GM23338 (cell line): ENCODE results near the gene CST9. TPM values are rescaled to one million over a fixed set of nuclear protein-coding genes. Genes with fewer than 3 reads are reported as not detected.

Experiments
- ATAC-seq: fragments of 200-7000 bp; cut with Tn5 transposase; 3 replicates; pipeline ENCODE4 v1.9.1; 2020
- DNase-seq: peaks from one replicate; pipeline ENCODE4 v3.0.0-alpha.2; 2015; ENCODE audit warnings: low spot score
- H2AFZ ChIP-seq: fragments of 200-600 bp; sonication (generic); 2 replicates; pipeline ENCODE4 v1.8.0; 2016; ENCODE audit warnings: antibody characterized with exemption, mild to moderate bottlenecking, moderate library complexity
- H3F3A ChIP-seq: fragments of 200-600 bp; sonication (generic); replicated peaks from 2 replicates; pipeline ENCODE4 v1.8.0; 2017; ENCODE audit warnings: antibody characterized with exemption, mixed run types, low read depth
- H3K27ac ChIP-seq: fragments of 200-600 bp; sonication (generic); 2 replicates; pipeline ENCODE4 v1.6.1; 2016; ENCODE audit warnings: low read depth
- H3K27me3 ChIP-seq: fragments of 200-600 bp; sonication (generic); 2 replicates; pipeline ENCODE4 v1.8.0; 2016; ENCODE audit warnings: mild to moderate bottlenecking, mixed run types, moderate library complexity; ENCODE audit not compliant: insufficient read depth
- H3K36me3 ChIP-seq: fragments of 200-600 bp; sonication (generic); 2 replicates; pipeline ENCODE4 v1.8.0; 2016; ENCODE audit warnings: mild to moderate bottlenecking; ENCODE audit not compliant: insufficient read depth
- H3K4me1 ChIP-seq: fragments of 200-600 bp; sonication (generic); 2 replicates; pipeline ENCODE4 v1.8.0; 2016; ENCODE audit warnings: mild to moderate bottlenecking, moderate library complexity; ENCODE audit not compliant: insufficient read depth
- H3K4me2 ChIP-seq: fragments of 200-600 bp; sonication (generic); 2 replicates; pipeline ENCODE4 v1.7.1; 2017; ENCODE audit warnings: mixed run types
- H3K4me3 ChIP-seq: fragments of 200-600 bp; sonication (generic); 2 replicates; pipeline ENCODE4 v1.6.1; 2016; ENCODE audit warnings: mixed run types
- H3K79me2 ChIP-seq: fragments of 200-600 bp; sonication (generic); replicated peaks from 2 replicates; pipeline ENCODE4 v1.8.0; 2017; ENCODE audit warnings: mild to moderate bottlenecking; ENCODE audit not compliant: insufficient read depth
- H3K9me2 ChIP-seq: fragments of 200-600 bp; sonication (generic); 2 replicates; pipeline ENCODE4 v1.8.0; 2017; ENCODE audit not compliant: insufficient read depth
- H4K20me1 ChIP-seq: fragments of 200-600 bp; sonication (generic); replicated peaks from 2 replicates; pipeline ENCODE4 v1.8.0; 2017; ENCODE audit warnings: mild to moderate bottlenecking; ENCODE audit not compliant: insufficient read depth
- H3K27ac Mint-ChIP-seq: 2 replicates; pipeline ENCODE4 v1.8.0; 2020; ENCODE audit warnings: inconsistent platforms, mild to moderate bottlenecking, moderate library complexity, mixed read lengths
- H3K27me3 Mint-ChIP-seq: 3 replicates; pipeline ENCODE4 v1.8.0; 2022; ENCODE audit warnings: low read depth, mild to moderate bottlenecking, moderate library complexity, mixed read lengths, inconsistent platforms; ENCODE audit not compliant: insufficient read depth, poor library complexity
- H3K36me3 Mint-ChIP-seq: 3 replicates; pipeline ENCODE4 v1.8.0; 2021; ENCODE audit warnings: low read depth, mild to moderate bottlenecking, inconsistent platforms, moderate library complexity, mixed read lengths
- H3K4me1 Mint-ChIP-seq: 3 replicates; pipeline ENCODE4 v1.8.0; 2020; ENCODE audit warnings: mild to moderate bottlenecking, inconsistent platforms, mixed read lengths
- H3K4me3 Mint-ChIP-seq: 3 replicates; pipeline ENCODE4 v1.8.0; 2021; ENCODE audit warnings: moderate library complexity, mild to moderate bottlenecking, inconsistent platforms, mixed read lengths
- H3K9me3 Mint-ChIP-seq: 3 replicates; pipeline ENCODE4 v1.8.0; 2020; ENCODE audit warnings: moderate library complexity, mild to moderate bottlenecking, inconsistent platforms, mixed read lengths
- CREB1 ChIP-seq: fragments of 250-450 bp; sonication (Bioruptor Pico); IDR thresholded peaks from 2 replicates; pipeline ENCODE4 v1.5.0; 2020; ENCODE audit warnings: low read depth, mild to moderate bottlenecking, moderate library complexity
- CTCF ChIP-seq, 2 experiments: fragments of 200-600 bp in 1 of 2; sonication (generic) in 1 of 2; conservative IDR thresholded peaks; 2 replicates each; pipeline versions ENCODE4 v1.5.1 to v1.6.1; 2016 to 2017; ENCODE audit warnings: antibody characterized with exemption in 2 of 2, low read depth in 2 of 2, mild to moderate bottlenecking in 2 of 2, moderate library complexity in 1 of 2
- ETS1 ChIP-seq: IDR thresholded peaks from 2 replicates; pipeline ENCODE4 v1.6.1; 2016; ENCODE audit warnings: antibody characterized with exemption
- EZH2 ChIP-seq: fragments of 200-600 bp; sonication (generic); IDR thresholded peaks from one replicate; pipeline ENCODE4 v1.8.0; 2017; ENCODE audit warnings: antibody characterized with exemption, mild to moderate bottlenecking, low read depth; ENCODE audit not compliant: unreplicated experiment
- EZH2phosphoT487 ChIP-seq: fragments of 200-600 bp; sonication (generic); IDR thresholded peaks from one replicate; pipeline ENCODE4 v1.8.1; 2018; ENCODE audit warnings: antibody characterized with exemption; ENCODE audit not compliant: unreplicated experiment
- JUNB ChIP-seq: IDR thresholded peaks from one replicate; pipeline ENCODE4 v1.6.1; 2016; ENCODE audit warnings: antibody characterized with exemption; ENCODE audit not compliant: unreplicated experiment
- NANOG ChIP-seq: IDR thresholded peaks from 2 replicates; pipeline ENCODE4 v1.6.1; 2016; ENCODE audit warnings: antibody characterized with exemption, borderline replicate concordance
- POLR2AphosphoS5 ChIP-seq: IDR thresholded peaks from 2 replicates; pipeline ENCODE4 v1.6.1; 2016; ENCODE audit warnings: antibody characterized with exemption, low read depth
- REST ChIP-seq: IDR thresholded peaks from one replicate; pipeline ENCODE4 v1.6.1; 2018; ENCODE audit warnings: antibody characterized with exemption; ENCODE audit not compliant: unreplicated experiment
- STAT1 ChIP-seq: IDR thresholded peaks from one replicate; pipeline ENCODE4 v1.6.1; 2016; ENCODE audit warnings: antibody characterized with exemption; ENCODE audit not compliant: unreplicated experiment
- ZNF114 ChIP-seq: fragments of 250-450 bp; sonication (Bioruptor Pico); IDR thresholded peaks from 2 replicates; pipeline ENCODE4 v1.5.0; 2020; ENCODE audit warnings: mild to moderate bottlenecking, moderate library complexity
- ZNF331 ChIP-seq: fragments of 250-450 bp; sonication (Bioruptor Pico); IDR thresholded peaks from 2 replicates; pipeline ENCODE4 v1.5.0; 2020; ENCODE audit warnings: low read depth, mild to moderate bottlenecking, moderate library complexity
- ZNF462 ChIP-seq: fragments of 250-450 bp; sonication (Bioruptor Pico); IDR thresholded peaks from 2 replicates; pipeline ENCODE4 v1.5.0; 2020; ENCODE audit warnings: mild to moderate bottlenecking, moderate library complexity
- polyA plus RNA-seq: library from polyadenylated mRNA; unstranded; fragments of >200 nt; fragmentation: Nextera tagmentation; extraction: Ambion mirVana; gene quantifications from 2 replicates; pipeline ENCODE4 v1.2.1, GENCODE V29; 2016
- total RNA-seq: library from RNA; depleted of rRNA; stranded (reverse); fragments of >200 nt; shearing (Covaris generic); gene quantifications from 2 replicates; pipeline ENCODE4 v1.2.3, GENCODE V29; 2014

CST9 gene
- total and polyA plus RNA-seq, 2 experiments from 2014 or later = not detected

GRCh38 chr20:23632711-23633573 is 27.2 kb upstream of the CST9 start:
- TF ChIP-seq REST (no peak), ETS1 (no peak), EZH2phosphoT487 (no peak), CTCF (conservative IDR thresholded peaks at IDR 0.05; ENCODE audit: low read depth in 2 of 2) (no peak), ZNF331 (CRISPR knock-in tag) (no peak), POLR2AphosphoS5 (no peak), ZNF462 (no peak), STAT1 (no peak), JUNB (no peak), NANOG (no peak), CREB1 (CRISPR knock-in tag) (no peak), EZH2 (no peak), ZNF114 (CRISPR knock-in tag) (no peak)
- H3K36me3 Mint-ChIP-seq = no peaks in the 10 kb centered on the region; the same call in 2 of the 3 replicates
- no peak overlapping the region for H3K27ac ChIP-seq
- no peak overlapping the region for H3K4me3 ChIP-seq
- no peak overlapping the region for H3K27ac Mint-ChIP-seq
- H3K9me3 Mint-ChIP-seq = peaks cover 2% of the 10 kb centered on the region; the same call in 1 of the 3 replicates
- H3K36me3 ChIP-seq = no peaks in the 10 kb centered on the region
- H3K9me2 ChIP-seq = peaks cover 6% of the 10 kb centered on the region; the same call in 1 of the 2 replicates
- peaks cover 15% of the 10 kb centered on the region; the same call in 1 of the 2 replicates for H3K4me1 ChIP-seq
- no peak overlapping the region for H2AFZ ChIP-seq
- H3K27me3 Mint-ChIP-seq = peaks cover 17% of the 10 kb centered on the region
- DNase-seq (no peak), ATAC-seq (no peak)
- peaks cover 17% of the 10 kb centered on the region for H3K4me1 Mint-ChIP-seq
- H3F3A ChIP-seq = no peaks in the 10 kb centered on the region
- H4K20me1 ChIP-seq = no peaks in the 10 kb centered on the region
- no peak overlapping the region for H3K4me2 ChIP-seq
- no peak overlapping the region for H3K4me3 Mint-ChIP-seq
- peaks cover 12% of the 10 kb centered on the region for H3K27me3 ChIP-seq
- H3K79me2 ChIP-seq = no peaks in the 10 kb centered on the region
